ENCODE measurements around the gene NT5DC1. TPM values are rescaled to one million over a fixed set of nuclear protein-coding genes. Genes with fewer than 3 reads are reported as not detected.

Gene NT5DC1
- total and polyA plus RNA-seq, 2 donors (not counting 1 experiment from before 2014, with no cell fraction given): 26.4 to 54.8 TPM

GRCh38 chr6:116298273-116298672 is 197.6 kb downstream of the NT5DC1 start:
- TF ChIP-seq EZH2 (IDR thresholded peaks at IDR 0.05; ENCODE audit: borderline replicate concordance, insufficient read depth, low read depth, low read length, poor library complexity, severe bottlenecking): no peak
- no peak for TF ChIP-seq CTCF (IDR thresholded peaks at IDR 0.05)

DNA sequence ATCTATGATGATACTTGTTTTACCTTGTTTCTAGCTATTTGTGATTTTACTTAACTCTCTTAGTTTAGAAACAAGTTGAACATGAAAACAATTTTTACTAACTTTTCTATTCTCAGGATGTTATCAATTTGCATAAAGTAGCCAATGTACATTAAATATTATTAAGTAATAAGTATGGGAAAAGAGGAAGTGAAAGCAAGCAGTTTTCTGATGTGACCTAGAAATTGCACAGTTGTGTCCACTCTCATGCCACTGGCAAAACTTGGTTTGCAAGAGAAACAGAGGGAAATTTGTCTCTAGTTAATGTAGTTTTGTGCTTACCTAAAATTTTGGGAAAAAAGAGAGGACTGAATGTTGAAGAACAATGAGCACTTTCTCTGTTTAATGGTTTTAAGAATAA is 198.3 kb downstream of the NT5DC1 start:
- no peaks in the 10 kb centered on the region for H3K27me3 Mint-ChIP-seq

More at GRCh38 chr6:116298273-116298672, 197.6 kb downstream of the NT5DC1 start:
- H3K9ac ChIP-seq (ENCODE audit: low read length): no peak overlapping the region
- peaks cover 3 to 7% (median 3%) of the 10 kb centered on the region in 3 donors for H3K9me3 ChIP-seq (ENCODE audit: control extremely low read depth in 1 of 3, control insufficient read depth in 2 of 3, insufficient read depth in 1 of 3, low read length in 2 of 3)
- no peak overlapping the region for H3K4me3 ChIP-seq (ENCODE audit: control extremely low read depth in 1 of 5, extremely low read depth in 1 of 5, insufficient read depth in 1 of 5, low read depth in 2 of 5, low read length in 4 of 5)
- intact Hi-C loops (cut with micrococcal nuclease): no loop called here
- no peak overlapping the region for H3K27ac ChIP-seq (ENCODE audit: low read length in 2 of 2)
- H3K4me1 ChIP-seq (ENCODE audit: control insufficient read depth in 2 of 2, insufficient read depth in 2 of 2, low read length in 2 of 2): peaks cover 4 to 6% of the 10 kb centered on the region in 2 donors
- ChIA-PET CTCF (interaction anchor here (1.2 to 2.8 kb wide), 3 partner anchors 11 to 235 kb away, joined by 4 to 19 read pairs (median 4); no protein-coding TSS in a partner anchor), POLR2A (no interaction called here)
- no peaks in the 10 kb centered on the region for H3K9me3 Mint-ChIP-seq (ENCODE audit: insufficient read depth)
- H3K27me3 ChIP-seq (replicated peaks in 1 of 4; ENCODE audit: control extremely low read depth in 1 of 4, control insufficient read depth in 3 of 4, insufficient read depth in 4 of 4, low read length in 3 of 4): no peaks in the 10 kb centered on the region
- no peak overlapping the region for H3K27ac Mint-ChIP-seq
- no peak for ATAC-seq (ENCODE audit: low read depth)
- H2AFZ ChIP-seq (ENCODE audit: insufficient read depth, low read depth, low read length, poor library complexity, severe bottlenecking): no peak overlapping the region
- no peaks in the 10 kb centered on the region for H4K20me1 ChIP-seq (ENCODE audit: control insufficient read depth, insufficient read depth, low read length, poor library complexity, severe bottlenecking)
- H3K79me2 ChIP-seq (ENCODE audit: control insufficient read depth, insufficient read depth, low read length): no peaks in the 10 kb centered on the region
- H3K4me1 Mint-ChIP-seq: peaks cover 7% of the 10 kb centered on the region
- 100% methylated on average over 1 of the region's 3 CpGs for WGBS (ENCODE audit: insufficient coverage)
- no peak overlapping the region for H3K4me2 ChIP-seq (replicated peaks; ENCODE audit: low read depth, low read length, poor library complexity, severe bottlenecking)
- DNase-seq: no peak
- no peak overlapping the region for H3K4me3 Mint-ChIP-seq
- H3K36me3 ChIP-seq (replicated peaks in 1 of 2; ENCODE audit: control extremely low read depth in 1 of 2, control insufficient read depth in 1 of 2, extremely low read depth in 1 of 2, insufficient read depth in 2 of 2, low read length in 1 of 2): no peaks in the 10 kb centered on the region
- H3K27me3 Mint-ChIP-seq: no peaks in the 10 kb centered on the region

More for the DNA sequence above, 198.3 kb downstream of the NT5DC1 start:
- Histone ChIP-seq H4K20me1 (ENCODE audit: control insufficient read depth, insufficient read depth, low read length, poor library complexity, severe bottlenecking) (no peaks in the 10 kb centered on the region), H3K27ac (ENCODE audit: low read length in 2 of 2) (no peak overlapping the region), H3K79me2 (ENCODE audit: control insufficient read depth, insufficient read depth, low read length) (no peaks in the 10 kb centered on the region), H3K27me3 (replicated peaks in 1 of 4; ENCODE audit: control extremely low read depth in 1 of 4, control insufficient read depth in 3 of 4, insufficient read depth in 4 of 4, low read length in 3 of 4) (no peaks in the 10 kb centered on the region), H3K9me3 (ENCODE audit: control extremely low read depth in 1 of 3, control insufficient read depth in 2 of 3, insufficient read depth in 1 of 3, low read length in 2 of 3) (peaks cover 3 to 7% (median 3%) of the 10 kb centered on the region in 3 donors), H3K4me2 (replicated peaks; ENCODE audit: low read depth, low read length, poor library complexity, severe bottlenecking) (no peak overlapping the region), H2AFZ (ENCODE audit: insufficient read depth, low read depth, low read length, poor library complexity, severe bottlenecking) (no peak overlapping the region), H3K4me1 (ENCODE audit: control insufficient read depth in 2 of 2, insufficient read depth in 2 of 2, low read length in 2 of 2) (peaks cover 4 to 6% of the 10 kb centered on the region in 2 donors), H3K9ac (ENCODE audit: low read length) (no peak overlapping the region), H3K4me3 (ENCODE audit: control extremely low read depth in 1 of 5, extremely low read depth in 1 of 5, insufficient read depth in 1 of 5, low read depth in 2 of 5, low read length in 4 of 5) (no peak overlapping the region), H3K36me3 (replicated peaks in 1 of 2; ENCODE audit: control extremely low read depth in 1 of 2, control insufficient read depth in 1 of 2, extremely low read depth in 1 of 2, insufficient read depth in 2 of 2, low read length in 1 of 2) (no peaks in the 10 kb centered on the region)
- intact Hi-C loops (cut with micrococcal nuclease): no loop called here
- ChIA-PET CTCF (interaction anchor here (1.2 to 2.8 kb wide), 3 partner anchors 12 to 235 kb away, joined by 4 to 19 read pairs (median 4); no protein-coding TSS in a partner anchor), POLR2A (no interaction called here)
- no peak for DNase-seq
- no peak overlapping the region for H3K4me3 Mint-ChIP-seq
- no peak for ATAC-seq (ENCODE audit: low read depth)
- no peaks in the 10 kb centered on the region for H3K9me3 Mint-ChIP-seq (ENCODE audit: insufficient read depth)
- no peak overlapping the region for H3K27ac Mint-ChIP-seq
- no peak for TF ChIP-seq CTCF (IDR thresholded peaks at IDR 0.05)
- H3K4me1 Mint-ChIP-seq: peaks cover 11% of the 10 kb centered on the region

Other genes starting within 250 kb of the NT5DC1 start
- gene FRK, start 40.0 kb upstream of the NT5DC1 start, total RNA-seq: 0.07 TPM in 2 replicates
- gene FRK, start 40.0 kb upstream of the NT5DC1 start, polyA plus RNA-seq: 0.01 TPM in 2 replicates
- not detected in 2 replicates for gene COL10A1, start 25.3 kb downstream of the NT5DC1 start, total RNA-seq
- gene COL10A1, start 25.3 kb downstream of the NT5DC1 start, polyA plus RNA-seq: not detected in 2 replicates
- 20.5 and 20.6 TPM in 2 replicates for gene TSPYL4, start 153.2 kb downstream of the NT5DC1 start, total RNA-seq
- gene TSPYL4, start 153.2 kb downstream of the NT5DC1 start, polyA plus RNA-seq: 21.4 and 33.5 TPM in 2 replicates
- gene TSPYL1, start 179.1 kb downstream of the NT5DC1 start, total RNA-seq: 98.9 and 101 TPM in 2 replicates
- gene TSPYL1, start 179.1 kb downstream of the NT5DC1 start, polyA plus RNA-seq: 93.3 and 111 TPM in 2 replicates